Measurements from ENCODE around the gene NR2E3.

- TF ChIP-seq CTCF (conservative IDR thresholded peaks at IDR 0.05; ENCODE audit: low read depth, low read length) = peak; percentile 59
- no peak for TF ChIP-seq EZH2 (IDR thresholded peaks at IDR 0.05; ENCODE audit: low read length, unreplicated experiment)
These were observed 7.6 kb upstream of the NR2E3 start for GRCh38 chr15:71802770-71803169.
